ENCODE results near the gene TMEM248.
"Not testable (repeated sequence)": the region's sequence is repeated elsewhere in the genome, so short reads cannot be mapped to it uniquely, and the experiment has no call there.

The TMEM248 gene

GRCh38 chr7:66952343-66953043 lies 31.5 kb downstream of the TMEM248 start:
- DNase-seq, result no peak

- DNase-seq, result no peak
These were observed 32.0 kb downstream of the TMEM248 start for GRCh38 chr7:66953044-66953427.

DNA sequence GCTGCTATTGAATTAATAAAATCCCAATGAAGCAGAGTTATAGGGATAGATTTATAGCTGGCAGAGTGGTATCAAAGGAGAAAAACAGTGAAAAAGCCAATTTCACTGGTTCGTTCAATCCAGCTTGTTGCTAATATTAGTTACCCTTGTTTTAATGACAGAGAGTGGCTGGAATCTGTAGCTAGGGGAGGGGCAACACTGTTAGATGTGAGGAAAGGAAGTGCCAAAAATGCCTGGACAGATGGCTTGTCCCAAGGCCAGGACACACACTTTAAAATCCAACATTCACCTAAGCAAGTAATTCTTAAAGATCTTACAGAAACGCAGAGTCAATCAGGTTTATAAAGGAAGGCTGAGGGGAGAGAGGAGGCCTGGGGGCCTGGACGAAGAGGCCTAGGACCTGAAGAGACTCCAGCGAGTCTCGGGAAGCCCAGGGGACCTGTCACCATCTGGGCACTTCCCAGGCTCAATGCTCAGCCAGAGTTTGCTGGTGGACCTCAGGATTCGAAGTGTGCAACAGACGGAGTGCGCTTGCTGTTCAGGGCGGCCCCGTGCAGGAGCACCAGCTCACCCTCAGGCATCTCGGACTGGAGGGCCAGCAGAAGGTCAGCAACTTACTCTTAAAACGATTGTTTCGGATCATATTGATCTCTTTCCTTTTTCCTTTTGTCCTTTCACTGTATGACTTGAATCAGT lies 36.7 kb downstream of the TMEM248 start:
- no peak for DNase-seq

DNA sequence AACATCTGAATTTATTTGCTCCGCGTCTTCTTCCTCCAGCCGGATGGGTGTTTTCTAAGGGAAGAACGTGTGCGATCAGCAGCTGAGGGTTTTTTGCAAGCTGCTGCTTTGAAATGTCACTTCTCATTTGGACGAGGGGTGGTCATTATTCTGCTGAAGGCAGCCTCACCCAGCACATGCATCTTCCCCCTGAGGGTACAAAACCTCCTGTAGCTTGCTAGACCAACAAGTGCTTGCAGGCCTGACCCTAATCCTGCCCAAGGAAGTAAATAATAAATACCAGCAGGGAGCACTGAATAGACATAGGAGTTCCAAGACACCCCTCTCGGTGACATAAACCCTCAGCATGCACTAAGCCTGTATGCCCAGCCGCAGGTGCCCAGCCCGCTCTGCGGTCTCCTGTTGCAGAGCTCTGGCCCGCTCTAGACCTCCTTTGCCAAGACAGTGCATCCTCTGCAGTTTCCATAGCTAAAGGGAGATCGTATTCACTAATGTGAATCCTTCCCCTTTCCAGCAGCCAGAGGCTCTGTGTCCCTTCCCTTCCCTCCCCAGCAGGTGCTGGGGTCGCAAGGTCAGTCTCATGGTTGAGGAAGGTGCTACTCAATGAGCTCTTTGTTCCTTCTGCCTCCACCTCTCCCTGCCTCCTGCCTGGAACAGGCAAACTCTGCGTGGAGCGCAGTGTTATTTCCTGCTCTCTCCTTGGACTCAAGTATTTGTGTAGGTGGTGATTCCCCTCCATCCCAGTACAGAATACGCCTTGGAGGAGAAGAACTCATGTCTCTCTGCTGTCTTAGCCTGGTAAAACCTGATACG lies 37.7 kb downstream of the TMEM248 start:
- DNase-seq, result no peak

DNA sequence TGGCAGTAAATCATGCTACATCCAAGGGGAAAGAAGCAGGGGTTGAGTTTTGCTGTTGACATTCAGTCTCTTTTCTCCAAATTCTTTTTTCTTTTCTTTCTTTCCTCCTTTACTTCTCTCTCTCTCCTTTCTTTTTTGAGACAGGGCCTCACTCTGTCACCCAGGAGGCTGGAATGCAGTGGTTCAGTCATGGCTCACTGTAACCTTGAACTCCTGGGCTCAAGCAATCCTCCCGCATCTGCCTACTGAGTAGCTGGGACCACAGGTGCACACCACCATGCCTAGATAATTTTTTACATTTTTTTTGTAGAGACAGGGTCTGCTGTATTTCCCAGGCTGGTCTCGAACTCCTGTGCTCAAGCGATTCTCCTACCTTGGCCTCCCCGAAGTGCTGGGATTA lies 39.2 kb downstream of the TMEM248 start:
- DNase-seq, result no peak

DNA sequence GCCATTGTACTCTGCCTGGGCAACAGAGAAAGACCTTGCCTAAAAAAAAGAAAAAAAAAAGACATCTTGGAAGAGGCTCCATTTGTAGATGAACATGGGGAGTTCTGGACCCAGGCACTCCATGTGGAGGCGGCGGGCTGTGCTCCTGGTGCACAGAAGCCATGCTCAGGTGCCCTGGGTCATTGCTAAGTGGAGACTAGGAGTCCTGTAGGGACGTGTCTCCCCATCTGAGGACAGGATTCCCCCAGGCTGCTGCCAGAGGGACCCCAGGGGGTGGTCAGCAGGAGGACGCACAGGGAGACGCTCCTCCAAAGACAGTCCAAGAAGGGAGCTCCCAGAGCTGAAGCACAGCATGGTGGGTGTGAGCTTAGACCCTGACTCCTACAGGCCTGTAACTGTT lies 40.1 kb downstream of the TMEM248 start:
- DNase-seq, result no peak

DNA sequence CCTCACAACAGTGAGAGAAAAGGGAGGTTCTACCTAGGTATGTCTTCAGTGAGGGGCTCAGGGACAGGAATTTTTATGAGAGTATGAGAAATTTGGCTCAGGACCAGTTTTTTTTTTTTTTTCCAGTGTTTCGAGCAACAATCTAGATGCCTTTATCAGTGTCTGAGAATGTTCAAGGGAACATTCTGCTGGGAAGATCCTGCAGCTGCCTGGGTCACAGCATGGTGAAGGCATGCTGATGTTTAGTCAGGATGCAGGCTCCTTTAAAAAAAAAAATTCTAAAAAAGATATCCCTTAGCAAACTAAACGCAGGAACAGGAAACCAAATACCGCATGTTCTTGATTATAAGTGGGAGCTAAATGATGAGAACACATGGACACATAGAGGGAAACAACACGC lies 43.4 kb downstream of the TMEM248 start:
- no peak for DNase-seq

DNA sequence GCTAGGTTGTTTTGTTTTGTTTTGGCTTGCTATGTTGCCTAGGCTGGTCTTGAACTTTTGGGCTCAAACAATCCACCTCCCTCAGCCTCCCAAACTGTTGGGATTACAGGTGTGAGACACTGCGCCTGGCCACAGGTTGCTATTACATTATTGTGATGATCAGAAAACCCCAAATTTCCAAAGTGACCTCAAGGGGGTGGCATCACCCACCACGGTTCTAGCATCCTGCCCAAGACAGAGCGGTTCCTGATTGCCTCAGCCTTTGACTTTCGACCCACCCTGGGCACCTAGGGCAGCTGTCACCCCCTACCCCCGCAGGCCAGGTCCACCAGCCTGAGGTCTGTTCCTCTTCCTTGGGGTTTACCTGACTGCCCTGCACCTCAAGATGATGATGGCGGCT lies 46.0 kb downstream of the TMEM248 start:
- no peak for DNase-seq

DNA sequence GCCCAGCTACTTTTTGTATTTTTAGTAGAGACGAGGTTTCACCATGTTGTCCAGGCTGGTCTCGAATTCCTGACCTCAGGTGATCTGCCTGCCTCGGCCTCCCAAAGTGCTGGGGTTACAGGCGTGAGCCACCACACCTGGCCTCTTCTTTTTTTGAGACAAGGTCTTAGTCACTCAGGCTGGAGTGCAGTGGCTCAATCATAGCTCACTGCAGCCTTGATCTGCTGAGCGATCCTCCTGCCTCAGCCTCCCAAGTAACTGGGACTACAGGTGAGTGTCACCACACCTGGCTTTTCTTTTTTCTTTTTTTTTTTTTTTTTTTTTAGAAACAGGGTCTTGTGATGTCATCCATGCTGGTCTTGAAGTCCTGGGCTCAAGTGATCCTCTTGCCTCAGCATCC lies 48.0 kb downstream of the TMEM248 start:
- not testable (repeated sequence) for DNase-seq

- no peak for DNase-seq
These were observed 49.3 kb downstream of the TMEM248 start for GRCh38 chr7:66970310-66970709.

DNA sequence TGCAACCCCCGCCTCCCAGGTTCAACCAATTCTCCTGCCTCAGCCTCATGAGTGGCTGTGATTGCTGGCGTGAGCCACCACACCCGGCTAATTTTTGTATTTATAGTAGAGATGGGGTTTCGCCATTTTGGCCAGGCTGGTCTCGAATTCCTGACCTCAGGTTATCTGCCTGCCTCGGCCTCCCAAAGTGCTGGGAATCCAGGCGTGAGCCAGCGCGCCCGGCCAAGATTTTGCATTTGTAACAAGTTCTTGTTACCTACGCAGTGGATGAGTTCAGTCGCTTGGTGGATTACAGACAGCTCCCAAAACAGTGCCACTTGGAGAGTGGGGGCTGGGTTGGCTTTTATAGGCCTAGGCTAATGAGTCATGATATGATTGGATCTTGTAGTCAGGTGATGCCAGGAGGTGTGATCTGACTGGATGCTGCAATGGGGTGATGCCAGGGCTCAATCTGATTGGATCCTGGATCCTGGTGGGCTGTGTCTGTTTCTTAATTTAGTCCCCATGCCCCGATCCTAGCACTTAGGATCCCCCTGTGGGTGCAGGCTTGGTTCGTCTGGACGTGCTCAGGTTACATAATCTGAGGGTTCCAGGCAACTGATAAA lies 54.1 kb downstream of the TMEM248 start:
- no peak for DNase-seq

- DNase-seq, result not testable (repeated sequence)
These were observed 57.3 kb downstream of the TMEM248 start for GRCh38 chr7:66978312-66978711.

- DNase-seq, result not testable (repeated sequence)
These were observed 58.0 kb downstream of the TMEM248 start for GRCh38 chr7:66979013-66979412.

DNA sequence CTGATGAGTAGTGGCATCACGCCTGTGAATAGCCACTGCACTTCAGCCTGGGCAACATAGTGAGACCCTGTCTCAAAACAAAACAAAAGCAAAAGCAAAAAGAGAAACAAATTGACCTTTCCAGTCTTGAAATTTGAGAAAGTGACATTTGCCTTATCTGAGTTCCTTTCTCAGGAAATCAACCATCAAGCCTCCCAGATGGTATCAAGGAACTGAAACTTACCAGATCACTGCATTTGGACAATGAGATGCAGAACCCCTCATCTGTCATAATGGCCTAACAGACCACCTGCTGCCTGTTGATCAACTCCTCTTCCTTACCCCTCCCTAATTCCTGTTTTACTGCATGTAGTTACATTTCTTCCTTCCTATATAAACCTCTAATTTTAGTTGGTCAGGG lies 59.3 kb downstream of the TMEM248 start:
- not testable (repeated sequence) for DNase-seq

GRCh38 chr7:66989552-66989951 lies 68.5 kb downstream of the TMEM248 start:
- not testable (repeated sequence) for DNase-seq

- DNase-seq, result not testable (repeated sequence)
These were observed 73.0 kb downstream of the TMEM248 start for GRCh38 chr7:66994051-66994450.

DNA sequence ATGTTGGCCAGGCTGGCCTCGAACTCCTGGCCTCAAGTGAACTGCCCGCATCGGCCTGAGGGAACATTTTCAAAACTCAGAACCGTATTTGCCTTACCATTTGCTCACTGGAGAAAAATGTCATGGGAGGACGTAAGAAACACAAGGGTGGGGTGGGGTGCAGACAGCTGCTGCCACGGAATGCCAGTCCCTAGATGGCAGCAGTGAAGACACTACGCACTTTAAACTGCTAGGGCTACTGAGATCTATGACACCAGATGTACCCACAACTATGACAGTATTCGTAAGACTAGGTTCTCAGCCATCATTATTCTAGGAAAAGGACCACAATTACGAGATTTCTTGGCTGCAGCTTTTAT lies 73.6 kb downstream of the TMEM248 start:
- peak; percentile 68 for DNase-seq

GRCh38 chr7:66995050-66995776 lies 74.2 kb downstream of the TMEM248 start, which contains the start of gene SBDS:
Gene SBDS, minus strand, starts transcription at chr7:66995586. Its CDS starts 169 bp downstream, at chr7:66995417.
- peak; percentile 96 for DNase-seq

GRCh38 chr7:66996444-66997191 lies 75.6 kb downstream of the TMEM248 start, which contains the start of gene TYW1:
Gene TYW1, plus strand, starts transcription at chr7:66996833. Its CDS starts 146 bp downstream, at chr7:66996979.
- DNase-seq, result peak; percentile 99

- not testable (repeated sequence) for DNase-seq
These were observed 79.7 kb downstream of the TMEM248 start for GRCh38 chr7:67000601-67001258.

DNA sequence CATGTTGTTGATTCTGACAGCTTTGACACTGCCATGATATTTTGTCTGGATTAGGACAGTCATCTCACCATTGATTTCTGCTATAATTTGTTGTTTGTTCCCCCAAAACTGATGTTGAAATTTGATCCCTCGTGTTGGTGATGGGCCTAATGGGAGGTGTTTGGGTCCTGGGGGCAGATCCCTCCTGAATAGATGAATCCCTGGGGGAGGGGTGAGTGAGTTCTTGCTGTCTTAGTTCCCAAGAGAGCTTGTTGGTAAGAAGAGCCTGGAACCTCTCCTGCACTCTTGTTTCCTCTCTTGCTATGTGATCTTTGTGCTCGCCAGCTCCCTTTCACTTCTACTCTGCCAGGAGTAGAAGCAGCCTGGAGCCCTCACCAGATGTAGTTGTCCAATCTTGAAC lies 83.1 kb downstream of the TMEM248 start:
- not testable (repeated sequence) for DNase-seq

All from left hindlimb (tissue), 1 donor.